Mesothelial cell of epicardium (in vitro differentiated cells): ENCODE results near the gene EP400. TPM values are rescaled to one million over a fixed set of nuclear protein-coding genes. Genes with fewer than 3 reads are reported as not detected.

ENCODE experiments used
- DNase-seq, 2 experiments: peaks; one replicate each; pipeline ENCODE4 v3.0.0; 2021; ENCODE audit warnings: low spot score in 2 of 2; ENCODE audit not compliant: unreplicated experiment in 2 of 2
- H3K27ac Mint-ChIP-seq: 2 replicates; pipeline ENCODE4 v1.8.0; 2021; ENCODE audit warnings: mixed read lengths
- H3K27me3 Mint-ChIP-seq: 2 replicates; pipeline ENCODE4 v1.8.0; 2021; ENCODE audit warnings: low read depth, mixed read lengths
- H3K36me3 Mint-ChIP-seq: 2 replicates; pipeline ENCODE4 v1.8.0; 2021; ENCODE audit warnings: mixed read lengths
- H3K4me1 Mint-ChIP-seq: 2 replicates; pipeline ENCODE4 v1.8.0; 2021; ENCODE audit warnings: mixed read lengths
- H3K4me3 Mint-ChIP-seq: 2 replicates; pipeline ENCODE4 v1.8.0; 2021; ENCODE audit warnings: mild to moderate bottlenecking, moderate library complexity, mixed read lengths
- H3K9me3 Mint-ChIP-seq: 2 replicates; pipeline ENCODE4 v1.8.0; 2021; ENCODE audit warnings: mixed read lengths
- CTCF ChIP-seq: fragments of 200-600 bp; sonication (generic); IDR thresholded peaks from one replicate; pipeline ENCODE4 v1.5.0; 2021; ENCODE audit warnings: antibody characterized with exemption; ENCODE audit not compliant: unreplicated experiment
- total RNA-seq: library from RNA; stranded (reverse); gene quantifications from 3 replicates; pipeline ENCODE4 v1.2.1, GENCODE V29; 2021

The EP400 gene
- total RNA-seq, 1 donor from 2014 or later: 77.9 TPM

DNA sequence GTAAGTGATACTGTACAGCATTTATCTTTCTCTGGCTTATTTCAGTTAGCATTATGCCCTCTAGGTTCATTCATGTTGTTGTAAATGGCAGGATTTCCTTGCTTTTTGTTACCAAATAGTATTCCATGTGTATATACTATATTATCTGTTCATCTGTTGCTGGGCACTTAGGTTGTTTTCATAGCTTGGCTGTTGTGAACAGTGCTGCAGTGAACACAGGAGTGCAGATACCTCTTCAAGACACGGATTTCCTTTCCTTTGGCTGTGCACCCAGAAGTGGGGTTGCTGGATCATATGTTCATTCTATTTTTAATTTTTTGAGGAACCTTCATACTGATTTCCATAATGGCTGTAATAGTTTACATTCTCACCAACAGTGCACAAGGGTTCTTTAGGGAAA, 21.5 kb downstream of the EP400 start:
- H3K27me3 Mint-ChIP-seq: no peaks in the 10 kb centered on the region
- peaks cover 4% of the 10 kb centered on the region for H3K9me3 Mint-ChIP-seq
- H3K4me3 Mint-ChIP-seq: no peak overlapping the region
- DNase-seq: no peak
- H3K27ac Mint-ChIP-seq: no peak overlapping the region
- peaks cover 1% of the 10 kb centered on the region for H3K4me1 Mint-ChIP-seq
- TF ChIP-seq CTCF: no peak
- peaks cover 5% of the 10 kb centered on the region for H3K36me3 Mint-ChIP-seq

DNA sequence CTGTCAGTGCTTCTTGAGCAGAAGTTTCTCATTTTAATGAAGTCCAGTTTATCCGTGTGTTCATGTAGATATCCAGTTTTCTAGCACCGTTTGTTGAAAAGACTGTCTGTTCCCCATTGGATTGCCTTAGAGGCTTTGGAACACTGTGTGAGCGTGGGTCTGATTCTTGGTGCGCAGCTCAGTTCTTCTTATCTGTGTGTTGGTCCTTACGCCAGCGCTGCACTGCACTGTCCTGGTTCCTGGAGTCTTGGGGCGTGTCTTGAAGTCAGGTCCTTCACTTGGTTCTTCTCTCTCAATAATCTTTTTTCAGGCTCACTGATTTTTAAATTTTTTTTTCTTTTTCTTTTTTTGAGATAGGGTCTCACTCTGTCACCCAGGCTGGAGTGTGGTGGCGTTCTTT, 25.5 kb downstream of the EP400 start:
- H3K4me1 Mint-ChIP-seq: no peaks in the 10 kb centered on the region
- no peak overlapping the region for H3K4me3 Mint-ChIP-seq
- H3K36me3 Mint-ChIP-seq: peaks cover 14% of the 10 kb centered on the region
- TF ChIP-seq CTCF: no peak
- peaks cover 4% of the 10 kb centered on the region for H3K9me3 Mint-ChIP-seq
- H3K27me3 Mint-ChIP-seq: no peaks in the 10 kb centered on the region
- DNase-seq: no peak
- no peak overlapping the region for H3K27ac Mint-ChIP-seq

- Mint-ChIP-seq H3K4me3 (no peak overlapping the region), H3K4me1 (no peaks in the 10 kb centered on the region), H3K27me3 (no peaks in the 10 kb centered on the region), H3K36me3 (peaks cover 21% of the 10 kb centered on the region), H3K27ac (no peak overlapping the region), H3K9me3 (peaks cover 4% of the 10 kb centered on the region)
- TF ChIP-seq CTCF: no peak
- no peak for DNase-seq
These were observed 29.9 kb downstream of the EP400 start for GRCh38 chr12:131979606-131980005.

DNA sequence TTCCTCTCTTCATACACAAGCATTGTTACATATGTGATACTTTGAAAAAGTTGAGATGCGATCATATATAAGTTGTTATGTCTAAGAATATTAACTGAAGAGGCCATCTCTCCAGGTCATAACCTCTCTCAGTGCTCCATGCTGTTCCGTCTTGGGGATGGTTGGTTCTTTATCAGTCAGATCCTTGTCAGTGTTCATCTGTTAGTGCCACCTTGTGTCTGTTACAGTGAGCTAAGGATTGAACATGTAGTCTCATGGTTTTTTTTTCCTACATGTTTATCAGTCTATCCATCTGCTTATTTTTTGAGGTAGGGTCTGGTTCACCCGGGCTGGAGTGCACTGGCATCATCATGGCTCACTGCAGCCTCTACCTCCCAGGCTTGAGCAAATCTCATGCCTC, 30.5 kb downstream of the EP400 start:
- DNase-seq: no peak
- Mint-ChIP-seq H3K27me3 (no peaks in the 10 kb centered on the region), H3K27ac (no peak overlapping the region), H3K4me1 (no peaks in the 10 kb centered on the region), H3K4me3 (no peak overlapping the region), H3K9me3 (peaks cover 4% of the 10 kb centered on the region), H3K36me3 (peaks cover 21% of the 10 kb centered on the region)
- TF ChIP-seq CTCF: no peak

DNA sequence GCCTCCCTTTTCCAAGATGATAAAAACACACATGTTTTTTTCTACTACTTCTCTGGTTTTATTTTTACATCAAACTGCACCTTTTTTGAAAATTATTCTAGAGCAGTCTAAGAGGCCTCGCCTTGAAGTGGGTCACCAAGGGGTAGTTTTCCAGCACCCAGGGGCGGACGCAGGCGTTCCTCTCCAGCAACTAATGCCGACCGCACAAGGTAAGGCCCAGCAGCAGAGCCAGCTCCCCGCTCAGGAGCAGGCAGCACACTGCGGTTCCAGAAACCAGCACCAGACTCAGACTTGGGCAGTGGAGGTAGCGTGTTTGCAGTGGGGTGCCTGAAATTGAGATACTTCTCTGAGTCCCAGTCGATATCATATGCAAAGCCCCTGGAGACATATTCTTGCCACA, 31.6 kb downstream of the EP400 start:
- H3K36me3 Mint-ChIP-seq: peaks cover 18% of the 10 kb centered on the region
- no peaks in the 10 kb centered on the region for H3K9me3 Mint-ChIP-seq
- H3K4me1 Mint-ChIP-seq: no peaks in the 10 kb centered on the region
- H3K4me3 Mint-ChIP-seq: no peak overlapping the region
- DNase-seq: no peak
- no peak overlapping the region for H3K27ac Mint-ChIP-seq
- no peaks in the 10 kb centered on the region for H3K27me3 Mint-ChIP-seq
- no peak for TF ChIP-seq CTCF

DNA sequence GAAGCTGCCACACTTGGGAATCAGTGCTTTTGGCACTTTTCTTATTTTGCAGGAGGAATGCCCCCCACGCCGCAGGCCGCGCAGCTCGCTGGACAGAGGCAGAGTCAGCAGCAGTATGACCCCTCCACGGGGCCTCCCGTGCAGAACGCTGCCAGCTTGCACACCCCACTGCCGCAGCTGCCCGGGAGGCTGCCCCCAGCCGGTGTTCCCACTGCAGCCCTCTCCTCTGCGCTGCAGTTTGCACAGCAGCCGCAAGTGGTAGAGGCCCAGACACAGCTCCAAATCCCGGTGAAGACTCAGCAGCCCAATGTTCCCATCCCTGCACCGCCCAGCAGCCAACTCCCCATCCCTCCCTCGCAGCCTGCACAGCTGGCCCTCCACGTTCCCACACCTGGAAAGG, 32.3 kb downstream of the EP400 start:
- DNase-seq: no peak

More for the DNA sequence above, 32.3 kb downstream of the EP400 start:
- peaks cover 19% of the 10 kb centered on the region for H3K36me3 Mint-ChIP-seq
- no peak overlapping the region for H3K27ac Mint-ChIP-seq
- H3K9me3 Mint-ChIP-seq: no peaks in the 10 kb centered on the region
- H3K4me1 Mint-ChIP-seq: no peaks in the 10 kb centered on the region
- H3K27me3 Mint-ChIP-seq: no peaks in the 10 kb centered on the region
- TF ChIP-seq CTCF: no peak
- no peak overlapping the region for H3K4me3 Mint-ChIP-seq
